Vein endothelial cell (primary cell): ENCODE results near the gene LIPK. TPM values are rescaled to one million over a fixed set of nuclear protein-coding genes. Genes with fewer than 3 reads are reported as not detected.

Source experiments
- total RNA-seq: library from RNA; depleted of rRNA; stranded (reverse); fragments of >200 nt; gene quantifications from 2 replicates; pipeline ENCODE4 v1.2.3, GENCODE V29; 2012

LIPK gene, protein sequence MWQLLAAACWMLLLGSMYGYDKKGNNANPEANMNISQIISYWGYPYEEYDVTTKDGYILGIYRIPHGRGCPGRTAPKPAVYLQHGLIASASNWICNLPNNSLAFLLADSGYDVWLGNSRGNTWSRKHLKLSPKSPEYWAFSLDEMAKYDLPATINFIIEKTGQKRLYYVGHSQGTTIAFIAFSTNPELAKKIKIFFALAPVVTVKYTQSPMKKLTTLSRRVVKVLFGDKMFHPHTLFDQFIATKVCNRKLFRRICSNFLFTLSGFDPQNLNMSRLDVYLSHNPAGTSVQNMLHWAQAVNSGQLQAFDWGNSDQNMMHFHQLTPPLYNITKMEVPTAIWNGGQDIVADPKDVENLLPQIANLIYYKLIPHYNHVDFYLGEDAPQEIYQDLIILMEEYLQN
- total RNA-seq = not detected in 2 replicates

DNA sequence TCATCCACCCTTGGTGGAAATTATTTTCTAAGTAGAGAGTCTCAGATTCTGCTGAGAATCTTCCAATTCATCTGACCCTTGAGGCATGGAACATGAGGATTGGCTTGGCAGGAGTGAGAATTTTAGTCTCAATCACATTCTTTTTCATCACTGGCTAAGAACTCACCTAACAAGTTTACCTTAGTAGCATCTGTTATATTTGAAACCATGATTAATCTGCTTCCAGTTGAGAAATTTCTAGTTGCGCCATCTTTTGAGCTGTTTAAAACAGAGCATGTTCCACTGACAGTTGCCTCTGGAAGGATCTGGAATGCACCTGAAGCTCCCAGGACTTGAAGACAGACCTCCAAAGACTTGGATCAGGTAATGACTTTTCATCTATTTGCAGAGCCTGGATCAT, at the start of gene LIPK:
TSS of gene LIPK (plus strand) at position 292 of the 400 bp plus-strand sequence. CDS start 18,295 bp downstream, outside the sequence.

DNA sequence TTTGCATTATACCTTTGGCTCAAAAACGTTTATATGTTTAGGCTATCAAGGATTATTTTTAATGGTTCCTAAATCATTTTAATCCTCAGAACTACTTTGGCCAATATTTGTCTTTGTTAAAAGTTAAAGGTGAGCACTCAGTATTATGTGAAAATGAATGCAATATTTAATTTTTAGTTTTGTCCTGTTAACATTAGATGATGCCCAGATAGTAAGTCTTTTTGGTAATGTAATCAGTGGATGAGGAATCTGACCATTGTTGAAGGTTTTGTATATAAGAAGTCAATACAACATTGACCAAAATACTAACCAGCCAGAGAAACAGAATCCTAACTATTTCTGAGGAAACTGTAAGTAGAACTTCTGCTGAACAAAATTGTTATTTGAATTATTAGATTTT, 41.9 kb upstream of the LIPK start, which contains the start of gene LIPF:
TSS of gene LIPF (plus strand) at position 301 of the 400 bp plus-strand sequence. CDS start 2,856 bp downstream, outside the sequence.

DNA sequence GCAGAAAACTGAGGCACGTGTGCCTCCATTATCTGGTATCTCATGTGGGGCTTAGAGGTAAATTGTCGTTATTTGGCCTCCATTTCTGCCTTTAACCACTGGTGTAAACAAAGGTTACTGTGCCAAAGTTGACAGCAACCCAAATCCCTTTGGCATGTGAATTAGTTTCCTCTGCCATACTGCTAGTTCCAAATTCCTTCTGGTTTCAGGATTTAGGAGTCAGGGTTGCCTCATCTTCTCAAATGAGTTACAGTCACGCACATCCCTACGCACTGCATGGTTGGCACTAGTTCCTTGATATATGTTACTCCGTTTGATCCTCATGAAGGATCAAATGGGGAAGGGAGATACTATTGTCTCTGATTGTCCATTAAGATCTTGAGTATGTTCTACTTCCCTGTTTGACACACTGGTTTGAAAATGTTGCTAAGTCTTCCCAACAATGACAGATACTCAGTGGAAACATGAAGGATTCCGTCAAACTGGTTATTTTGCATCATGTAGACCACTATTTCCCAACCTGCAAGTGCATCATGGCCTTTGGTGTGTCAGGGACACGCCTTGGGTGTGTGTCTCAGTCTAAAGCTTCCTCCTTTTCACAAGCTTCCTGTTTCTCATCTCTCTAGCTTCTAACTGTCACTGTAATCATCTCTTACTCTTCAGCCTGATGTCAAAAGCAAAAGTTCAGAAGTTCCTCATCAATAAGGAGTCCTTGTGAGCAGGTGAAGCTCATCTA, 53.5 kb downstream of the LIPK start, which contains the start of gene LIPN:
TSS of gene LIPN (plus strand) at position 655 of the 736 bp plus-strand sequence. CDS start 1,386 bp downstream, outside the sequence.

Other genes with a start within 250 kb of the LIPK start
- 2.6 and 5.5 TPM in 2 replicates for gene RNLS, start 122.9 kb upstream of the LIPK start, total RNA-seq
- under 0.01 TPM in 1 of 2 replicates, not detected in the other for gene LIPJ, start 119.5 kb upstream of the LIPK start, total RNA-seq
- not detected in 2 replicates for gene LIPF, start 41.8 kb upstream of the LIPK start, total RNA-seq
- not detected in 2 replicates for gene LIPN, start 53.8 kb downstream of the LIPK start, total RNA-seq
- not detected in 2 replicates for gene LIPM, start 96.5 kb downstream of the LIPK start, total RNA-seq
- not detected in 2 replicates for gene ANKRD22, start 145.6 kb downstream of the LIPK start, total RNA-seq
- gene STAMBPL1, start 174.0 kb downstream of the LIPK start, total RNA-seq = 1.2 and 4.6 TPM in 2 replicates
- gene ACTA2, start 246.5 kb downstream of the LIPK start, total RNA-seq = 15.7 and 16.3 TPM in 2 replicates